NCI-H2081 treated with DMSO at 0.1 percent for 48 hours (cell line): ENCODE data around the gene FPR2.
"Not testable (repeated sequence)": the region's sequence is repeated elsewhere in the genome, so short reads cannot be mapped to it uniquely, and the experiment has no call there.

Experiments
- DNase-seq: peaks from one replicate; lab custom pipeline; 2025; lab: John Stamatoyannopoulos, UW

The FPR2 gene

GRCh38 chr19:51739466-51740213 lies 21.3 kb upstream of the FPR2 start:
- DNase-seq = no peak

GRCh38 chr19:51740356-51740755 lies 20.6 kb upstream of the FPR2 start:
- DNase-seq = no peak

GRCh38 chr19:51742789-51743188 lies 18.2 kb upstream of the FPR2 start:
- no peak for DNase-seq

- no peak for DNase-seq
Observed at GRCh38 chr19:51743405-51743804, 17.6 kb upstream of the FPR2 start.

- no peak for DNase-seq
Observed at GRCh38 chr19:51746731-51747130, 14.2 kb upstream of the FPR2 start.

GRCh38 chr19:51749979-51750378 lies 11.0 kb upstream of the FPR2 start:
- no peak for DNase-seq

GRCh38 chr19:51750400-51751094 lies 10.4 kb upstream of the FPR2 start:
- DNase-seq = no peak

GRCh38 chr19:51751655-51752054 lies 9.3 kb upstream of the FPR2 start, which contains the start of gene FPR1:
TSS of gene FPR1 (minus strand) at chr19:51751878. CDS start at chr19:51746994, 4,884 bp downstream.
- DNase-seq = no peak

- no peak for DNase-seq
Observed at GRCh38 chr19:51754109-51754508, 6.9 kb upstream of the FPR2 start.

- no peak for DNase-seq
Observed at GRCh38 chr19:51754770-51755169, 6.2 kb upstream of the FPR2 start.

- DNase-seq = no peak
Observed at GRCh38 chr19:51755571-51755970, 5.4 kb upstream of the FPR2 start.

GRCh38 chr19:51761696-51762095 lies 716 bp downstream of the FPR2 start:
- no peak for DNase-seq

GRCh38 chr19:51765086-51765485 lies 4.1 kb downstream of the FPR2 start:
- DNase-seq = no peak

- DNase-seq = no peak
Observed at GRCh38 chr19:51766461-51766860, 5.5 kb downstream of the FPR2 start.

GRCh38 chr19:51771376-51772130 lies 10.6 kb downstream of the FPR2 start:
- no peak for DNase-seq

- DNase-seq = no peak
Observed at GRCh38 chr19:51772977-51773376, 12.0 kb downstream of the FPR2 start.

- DNase-seq = not testable (repeated sequence)
Observed at GRCh38 chr19:51776561-51776960, 15.6 kb downstream of the FPR2 start.

GRCh38 chr19:51777570-51778462 lies 16.8 kb downstream of the FPR2 start:
- DNase-seq = no peak

GRCh38 chr19:51779181-51779580 lies 18.2 kb downstream of the FPR2 start:
- DNase-seq = no peak

- DNase-seq = no peak
Observed at GRCh38 chr19:51779703-51780102, 18.7 kb downstream of the FPR2 start.

- DNase-seq = no peak
Observed at GRCh38 chr19:51780270-51780669, 19.3 kb downstream of the FPR2 start.

GRCh38 chr19:51781999-51782398 lies 21.0 kb downstream of the FPR2 start:
- DNase-seq = no peak
